ENCODE results near the gene SEC62.
"Not testable (repeated sequence)": the region's sequence is repeated elsewhere in the genome, so short reads cannot be mapped to it uniquely, and the experiment has no call there.

SEC62 gene

DNA sequence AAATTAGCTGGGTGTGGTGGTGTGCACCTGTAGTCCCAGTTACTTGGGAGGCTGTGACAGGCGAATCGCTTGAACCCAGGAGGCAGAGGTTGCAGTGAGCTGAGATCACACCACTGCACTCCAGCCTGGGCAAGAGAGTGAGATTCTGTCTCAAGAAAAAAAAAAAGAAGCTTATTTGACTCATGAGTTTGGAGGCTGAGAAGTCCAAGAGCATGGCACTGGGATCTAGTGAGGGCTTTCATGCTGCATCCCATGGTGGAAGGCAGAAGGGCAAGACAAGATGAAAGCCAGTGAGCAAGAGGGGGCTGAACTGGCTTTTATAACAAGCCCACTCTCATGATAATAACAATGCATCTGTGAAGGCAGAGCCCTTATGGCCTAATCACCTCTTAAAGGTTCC is 33.4 kb downstream of the SEC62 start:
- Histone ChIP-seq H3K4me3 (ENCODE audit: low read depth in 1 of 2, low read length in 2 of 2) (no peak overlapping the region), H3K9me3 (ENCODE audit: low read length) (no peaks in the 10 kb centered on the region), H3K9ac (ENCODE audit: low read length) (no peak overlapping the region), H3K36me3 (ENCODE audit: insufficient read depth, low read length) (no peaks in the 10 kb centered on the region), H3K27me3 (ENCODE audit: control insufficient read depth in 1 of 2, insufficient read depth in 2 of 2, low read length in 2 of 2) (no peaks in the 10 kb centered on the region), H3K27ac (ENCODE audit: low read depth, low read length) (no peak overlapping the region), H3K4me1 (ENCODE audit: insufficient read depth, low read length) (no peaks in the 10 kb centered on the region)

DNA sequence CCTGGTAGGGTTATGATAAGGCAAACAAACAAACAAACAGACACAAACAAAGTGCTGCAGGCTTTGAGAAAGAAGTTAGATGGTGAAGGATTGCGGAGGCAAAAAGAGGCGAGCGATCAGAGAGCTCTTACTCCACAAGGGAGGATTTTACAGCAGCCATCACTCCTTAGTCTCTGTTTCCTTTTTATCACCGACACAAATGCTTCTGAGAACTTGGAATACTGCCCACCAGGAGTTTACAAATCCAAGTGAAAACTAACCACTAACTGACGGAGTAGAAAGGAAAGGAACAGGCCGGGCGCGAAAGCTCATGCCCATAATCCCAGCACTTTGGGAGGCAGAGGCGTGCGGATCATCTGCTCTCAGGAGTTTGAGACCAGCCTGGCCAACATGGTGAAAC is 35.6 kb downstream of the SEC62 start:
- Histone ChIP-seq H3K4me1 (ENCODE audit: insufficient read depth, low read length) (no peaks in the 10 kb centered on the region), H3K9me3 (ENCODE audit: low read length) (no peaks in the 10 kb centered on the region), H3K4me3 (ENCODE audit: low read depth in 1 of 2, low read length in 2 of 2) (no peak overlapping the region), H3K9ac (ENCODE audit: low read length) (no peak overlapping the region), H3K36me3 (ENCODE audit: insufficient read depth, low read length) (no peaks in the 10 kb centered on the region), H3K27me3 (ENCODE audit: control insufficient read depth in 1 of 2, insufficient read depth in 2 of 2, low read length in 2 of 2) (no peaks in the 10 kb centered on the region), H3K27ac (ENCODE audit: low read depth, low read length) (no peak overlapping the region)

DNA sequence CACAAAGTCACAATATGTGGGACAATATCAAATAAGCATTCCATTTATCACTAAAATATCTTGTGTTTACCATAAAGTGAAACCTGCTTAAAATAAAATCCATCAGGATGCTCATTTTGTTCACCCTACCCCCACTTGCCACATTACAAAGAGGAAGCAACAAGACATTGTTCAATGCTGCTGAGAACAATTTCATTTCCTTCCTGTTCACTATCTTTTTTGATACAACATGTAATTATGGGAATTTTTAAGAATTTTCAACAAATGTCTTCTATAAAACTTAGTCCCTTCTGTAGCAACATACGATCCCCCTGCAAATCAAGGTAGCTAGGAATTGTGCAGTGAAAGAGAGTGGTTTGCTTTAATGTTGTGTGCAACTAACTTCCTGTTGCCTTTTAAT is 36.3 kb downstream of the SEC62 start:
- H3K9ac ChIP-seq (ENCODE audit: low read length): no peak overlapping the region
- no peaks in the 10 kb centered on the region for H3K4me1 ChIP-seq (ENCODE audit: insufficient read depth, low read length)
- no peaks in the 10 kb centered on the region for H3K27me3 ChIP-seq (ENCODE audit: control insufficient read depth in 1 of 2, insufficient read depth in 2 of 2, low read length in 2 of 2)
- no peak overlapping the region for H3K27ac ChIP-seq (ENCODE audit: low read depth, low read length)
- no peak overlapping the region for H3K4me3 ChIP-seq (ENCODE audit: low read depth in 1 of 2, low read length in 2 of 2)
- no peaks in the 10 kb centered on the region for H3K36me3 ChIP-seq (ENCODE audit: insufficient read depth, low read length)
- no peaks in the 10 kb centered on the region for H3K9me3 ChIP-seq (ENCODE audit: low read length)

- no peak overlapping the region for H3K9ac ChIP-seq (ENCODE audit: low read length)
- H3K27ac ChIP-seq (ENCODE audit: low read depth, low read length): no peak overlapping the region
- no peak overlapping the region for H3K4me3 ChIP-seq (ENCODE audit: low read depth in 1 of 2, low read length in 2 of 2)
- no peaks in the 10 kb centered on the region for H3K4me1 ChIP-seq (ENCODE audit: insufficient read depth, low read length)
- H3K36me3 ChIP-seq (ENCODE audit: insufficient read depth, low read length): no peaks in the 10 kb centered on the region
- H3K27me3 ChIP-seq (ENCODE audit: control insufficient read depth in 1 of 2, insufficient read depth in 2 of 2, low read length in 2 of 2): no peaks in the 10 kb centered on the region
- H3K9me3 ChIP-seq (ENCODE audit: low read length): no peaks in the 10 kb centered on the region
These were observed 37.3 kb downstream of the SEC62 start for GRCh38 chr3:170003881-170004356.

GRCh38 chr3:170007031-170007663 is 40.5 kb downstream of the SEC62 start:
- H3K9ac ChIP-seq (ENCODE audit: low read length): no peak overlapping the region
- no peaks in the 10 kb centered on the region for H3K27me3 ChIP-seq (ENCODE audit: control insufficient read depth in 1 of 2, insufficient read depth in 2 of 2, low read length in 2 of 2)
- H3K4me1 ChIP-seq (ENCODE audit: insufficient read depth, low read length): no peaks in the 10 kb centered on the region
- no peaks in the 10 kb centered on the region for H3K36me3 ChIP-seq (ENCODE audit: insufficient read depth, low read length)
- H3K4me3 ChIP-seq (ENCODE audit: low read depth in 1 of 2, low read length in 2 of 2): no peak overlapping the region
- no peak overlapping the region for H3K27ac ChIP-seq (ENCODE audit: low read depth, low read length)
- H3K9me3 ChIP-seq (ENCODE audit: low read length): no peaks in the 10 kb centered on the region

GRCh38 chr3:170010498-170010897 is 43.9 kb downstream of the SEC62 start:
- H3K27ac ChIP-seq (ENCODE audit: low read depth, low read length): no peak overlapping the region
- no peaks in the 10 kb centered on the region for H3K36me3 ChIP-seq (ENCODE audit: insufficient read depth, low read length)
- H3K9ac ChIP-seq (ENCODE audit: low read length): no peak overlapping the region
- H3K4me3 ChIP-seq (ENCODE audit: low read depth in 1 of 2, low read length in 2 of 2): no peak overlapping the region
- H3K4me1 ChIP-seq (ENCODE audit: insufficient read depth, low read length): no peaks in the 10 kb centered on the region
- H3K27me3 ChIP-seq (ENCODE audit: control insufficient read depth in 1 of 2, insufficient read depth in 2 of 2, low read length in 2 of 2): no peaks in the 10 kb centered on the region
- H3K9me3 ChIP-seq (ENCODE audit: low read length): no peaks in the 10 kb centered on the region

- Histone ChIP-seq H3K27me3 (ENCODE audit: control insufficient read depth in 1 of 2, insufficient read depth in 2 of 2, low read length in 2 of 2) (no peaks in the 10 kb centered on the region), H3K36me3 (ENCODE audit: insufficient read depth, low read length) (no peaks in the 10 kb centered on the region), H3K4me1 (ENCODE audit: insufficient read depth, low read length) (no peaks in the 10 kb centered on the region), H3K9ac (ENCODE audit: low read length) (no peak overlapping the region), H3K9me3 (ENCODE audit: low read length) (no peaks in the 10 kb centered on the region), H3K27ac (ENCODE audit: low read depth, low read length) (no peak overlapping the region), H3K4me3 (ENCODE audit: low read depth in 1 of 2, low read length in 2 of 2) (no peak overlapping the region)
These were observed 46.2 kb downstream of the SEC62 start for GRCh38 chr3:170012683-170013400.

- H3K9me3 ChIP-seq (ENCODE audit: low read length): no peaks in the 10 kb centered on the region
- H3K9ac ChIP-seq (ENCODE audit: low read length): no peak overlapping the region
- H3K27me3 ChIP-seq (ENCODE audit: control insufficient read depth in 1 of 2, insufficient read depth in 2 of 2, low read length in 2 of 2): no peaks in the 10 kb centered on the region
- H3K36me3 ChIP-seq (ENCODE audit: insufficient read depth, low read length): no peaks in the 10 kb centered on the region
- H3K4me1 ChIP-seq (ENCODE audit: insufficient read depth, low read length): no peaks in the 10 kb centered on the region
- no peak overlapping the region for H3K4me3 ChIP-seq (ENCODE audit: low read depth in 1 of 2, low read length in 2 of 2)
- no peak overlapping the region for H3K27ac ChIP-seq (ENCODE audit: low read depth, low read length)
These were observed 49.5 kb downstream of the SEC62 start for GRCh38 chr3:170016057-170016456.

DNA sequence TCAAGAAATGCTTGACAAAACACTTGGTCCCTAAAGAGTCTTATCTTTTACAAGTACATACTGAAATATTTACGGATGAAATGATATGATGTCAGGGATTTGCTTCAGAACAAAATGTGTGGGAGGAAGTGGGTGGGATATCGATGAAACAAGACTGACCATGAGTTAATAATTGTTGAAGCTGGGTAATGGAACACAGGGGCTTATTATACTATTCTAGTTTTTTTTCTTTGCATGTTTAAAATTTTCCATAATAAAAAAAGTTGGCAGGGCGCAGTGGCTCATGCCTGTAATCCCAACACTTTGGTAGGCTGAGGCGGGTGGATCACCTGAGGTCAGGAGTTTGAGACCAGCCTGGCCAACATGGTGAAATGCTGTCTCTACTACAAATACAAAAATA is 52.7 kb downstream of the SEC62 start:
- not testable (repeated sequence) for H3K27ac ChIP-seq (ENCODE audit: low read depth, low read length); H3K4me1 ChIP-seq (ENCODE audit: insufficient read depth, low read length); H3K4me3 ChIP-seq (ENCODE audit: low read depth in 1 of 2, low read length in 2 of 2); H3K9ac ChIP-seq (ENCODE audit: low read length); H3K36me3 ChIP-seq (ENCODE audit: insufficient read depth, low read length); H3K9me3 ChIP-seq (ENCODE audit: low read length); H3K27me3 ChIP-seq (ENCODE audit: control insufficient read depth in 1 of 2, insufficient read depth in 2 of 2, low read length in 2 of 2)

GRCh38 chr3:170021083-170021482 is 54.5 kb downstream of the SEC62 start:
- Histone ChIP-seq H3K27me3 (ENCODE audit: control insufficient read depth in 1 of 2, insufficient read depth in 2 of 2, low read length in 2 of 2) (no peaks in the 10 kb centered on the region), H3K9me3 (ENCODE audit: low read length) (no peaks in the 10 kb centered on the region), H3K4me1 (ENCODE audit: insufficient read depth, low read length) (no peaks in the 10 kb centered on the region), H3K27ac (ENCODE audit: low read depth, low read length) (no peak overlapping the region), H3K36me3 (ENCODE audit: insufficient read depth, low read length) (no peaks in the 10 kb centered on the region), H3K4me3 (ENCODE audit: low read depth in 1 of 2, low read length in 2 of 2) (no peak overlapping the region), H3K9ac (ENCODE audit: low read length) (no peak overlapping the region)

DNA sequence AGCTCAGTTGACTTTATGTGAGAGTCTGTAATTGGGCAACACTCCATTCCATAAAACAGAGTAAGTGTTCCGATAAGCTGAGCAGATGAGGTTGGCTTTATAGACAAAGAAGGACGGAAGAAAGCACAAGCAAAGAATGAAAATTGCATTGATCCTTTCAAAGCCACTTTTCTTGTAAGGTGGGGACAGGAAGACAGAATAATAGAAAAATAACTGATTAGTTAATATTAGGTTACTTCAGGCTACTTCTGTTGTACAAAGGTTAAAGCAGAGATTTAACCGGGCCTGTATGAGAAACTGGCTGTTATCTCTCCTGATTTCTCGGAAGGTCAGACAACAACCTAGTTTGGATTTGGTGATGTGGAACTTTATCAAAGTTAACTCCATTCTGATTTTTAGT is 55.7 kb downstream of the SEC62 start:
- no peaks in the 10 kb centered on the region for H3K4me1 ChIP-seq (ENCODE audit: insufficient read depth, low read length)
- no peak overlapping the region for H3K9ac ChIP-seq (ENCODE audit: low read length)
- H3K9me3 ChIP-seq (ENCODE audit: low read length): no peaks in the 10 kb centered on the region
- no peak overlapping the region for H3K4me3 ChIP-seq (ENCODE audit: low read depth in 1 of 2, low read length in 2 of 2)
- H3K36me3 ChIP-seq (ENCODE audit: insufficient read depth, low read length): no peaks in the 10 kb centered on the region
- no peaks in the 10 kb centered on the region for H3K27me3 ChIP-seq (ENCODE audit: control insufficient read depth in 1 of 2, insufficient read depth in 2 of 2, low read length in 2 of 2)
- no peak overlapping the region for H3K27ac ChIP-seq (ENCODE audit: low read depth, low read length)

DNA sequence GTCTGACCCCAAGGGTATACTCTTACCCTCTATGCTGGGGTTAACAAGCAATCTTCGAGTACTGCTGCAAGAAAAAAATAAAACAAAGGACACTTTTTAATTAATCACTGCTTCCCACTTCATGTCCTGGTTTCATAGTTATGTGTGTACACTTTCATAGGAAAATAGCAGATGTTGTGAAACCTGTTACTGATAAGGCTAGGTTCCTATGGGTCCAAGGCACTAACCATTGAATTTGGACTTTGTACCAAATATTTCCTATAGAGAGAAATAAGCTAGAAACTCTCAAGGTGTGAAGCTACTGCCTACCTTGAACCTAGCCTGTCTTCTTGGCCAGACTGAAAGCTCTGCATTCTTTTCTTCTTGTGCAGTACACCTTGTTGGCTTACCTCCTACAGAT is 56.6 kb downstream of the SEC62 start:
- H3K4me3 ChIP-seq (ENCODE audit: low read depth in 1 of 2, low read length in 2 of 2): no peak overlapping the region
- H3K9me3 ChIP-seq (ENCODE audit: low read length): no peaks in the 10 kb centered on the region
- H3K27ac ChIP-seq (ENCODE audit: low read depth, low read length): no peak overlapping the region
- no peaks in the 10 kb centered on the region for H3K27me3 ChIP-seq (ENCODE audit: control insufficient read depth in 1 of 2, insufficient read depth in 2 of 2, low read length in 2 of 2)
- H3K9ac ChIP-seq (ENCODE audit: low read length): no peak overlapping the region
- H3K36me3 ChIP-seq (ENCODE audit: insufficient read depth, low read length): no peaks in the 10 kb centered on the region
- no peaks in the 10 kb centered on the region for H3K4me1 ChIP-seq (ENCODE audit: insufficient read depth, low read length)
